ENCODE data around the gene TRMT2A. TPM values are rescaled to one million over a fixed set of nuclear protein-coding genes. Genes with fewer than 3 reads are reported as not detected.

Gene TRMT2A
- total RNA-seq, 1 donor from 2014 or later = 78.5 TPM

GRCh38 chr22:20064140-20064480 is 52.9 kb downstream of the TRMT2A start:
- DNase-seq (ENCODE audit: low spot score, unreplicated experiment) = no peak
- TF ChIP-seq CTCF (IDR thresholded peaks at IDR 0.05; ENCODE audit: unreplicated experiment) = no peak
- Mint-ChIP-seq H3K9me3 (ENCODE audit: low read depth) (no peaks in the 10 kb centered on the region), H3K27ac (no peak overlapping the region), H3K27me3 (no peaks in the 10 kb centered on the region), H3K4me3 (ENCODE audit: low read depth) (no peak overlapping the region), H3K4me1 (ENCODE audit: low read depth) (no peaks in the 10 kb centered on the region), H3K36me3 (ENCODE audit: insufficient read depth) (peaks cover 2% of the 10 kb centered on the region)

GRCh38 chr22:20063271-20064139 is 53.5 kb downstream of the TRMT2A start:
- H3K27me3 Mint-ChIP-seq = no peaks in the 10 kb centered on the region
- no peak overlapping the region for H3K4me3 Mint-ChIP-seq (ENCODE audit: low read depth)
- no peak overlapping the region for H3K27ac Mint-ChIP-seq
- H3K36me3 Mint-ChIP-seq (ENCODE audit: insufficient read depth) = peaks cover 2% of the 10 kb centered on the region
- TF ChIP-seq CTCF (IDR thresholded peaks at IDR 0.05; ENCODE audit: unreplicated experiment) = no peak
- H3K9me3 Mint-ChIP-seq (ENCODE audit: low read depth) = no peaks in the 10 kb centered on the region
- no peaks in the 10 kb centered on the region for H3K4me1 Mint-ChIP-seq (ENCODE audit: low read depth)
- DNase-seq (ENCODE audit: low spot score, unreplicated experiment) = no peak

- no peaks in the 10 kb centered on the region for H3K4me1 Mint-ChIP-seq (ENCODE audit: low read depth)
- no peak overlapping the region for H3K27ac Mint-ChIP-seq
- no peaks in the 10 kb centered on the region for H3K27me3 Mint-ChIP-seq
- no peak for DNase-seq (ENCODE audit: low spot score, unreplicated experiment)
- H3K4me3 Mint-ChIP-seq (ENCODE audit: low read depth) = no peak overlapping the region
- no peaks in the 10 kb centered on the region for H3K9me3 Mint-ChIP-seq (ENCODE audit: low read depth)
- TF ChIP-seq CTCF (IDR thresholded peaks at IDR 0.05; ENCODE audit: unreplicated experiment) = no peak
- H3K36me3 Mint-ChIP-seq (ENCODE audit: insufficient read depth) = peaks cover 5% of the 10 kb centered on the region
Measured at GRCh38 chr22:20062766-20063083, 54.3 kb downstream of the TRMT2A start.

GRCh38 chr22:20062043-20062765 is 54.8 kb downstream of the TRMT2A start:
- no peak for DNase-seq (ENCODE audit: low spot score, unreplicated experiment)
- no peak for TF ChIP-seq CTCF (IDR thresholded peaks at IDR 0.05; ENCODE audit: unreplicated experiment)
- H3K4me1 Mint-ChIP-seq (ENCODE audit: low read depth) = no peaks in the 10 kb centered on the region
- H3K27ac Mint-ChIP-seq = no peak overlapping the region
- no peak overlapping the region for H3K4me3 Mint-ChIP-seq (ENCODE audit: low read depth)
- H3K27me3 Mint-ChIP-seq = no peaks in the 10 kb centered on the region
- H3K36me3 Mint-ChIP-seq (ENCODE audit: insufficient read depth) = peaks cover 5% of the 10 kb centered on the region
- H3K9me3 Mint-ChIP-seq (ENCODE audit: low read depth) = no peaks in the 10 kb centered on the region

Small RNA genes within 50 kb of the gene (microRNA-seq; reads per million reads assigned to microRNA genes)
- gene MIR6816 (ENCODE audit: borderline number of aligned reads, unreplicated experiment) = not detected

Other genes with a start within 250 kb of the TRMT2A start
- 48.7 and 58.2 TPM in 2 replicates for gene COMT, start 175.5 kb downstream of the TRMT2A start, total RNA-seq
- gene TXNRD2, start 175.4 kb downstream of the TRMT2A start, total RNA-seq = 14.0 and 14.3 TPM in 2 replicates
- 95.3 and 101 TPM in 2 replicates for gene ARVCF, start 100.4 kb downstream of the TRMT2A start, total RNA-seq
- gene TANGO2, start 96.1 kb downstream of the TRMT2A start, total RNA-seq = 19.9 and 21.8 TPM in 2 replicates
- 75.8 and 79.8 TPM in 2 replicates for gene DGCR8, start 37.0 kb downstream of the TRMT2A start, total RNA-seq
- gene RANBP1, start 1.1 kb downstream of the TRMT2A start, total RNA-seq = 217 and 219 TPM in 2 replicates
- gene ZDHHC8, start 14.6 kb upstream of the TRMT2A start, total RNA-seq = 82.1 and 83.5 TPM in 2 replicates
- 3.3 and 4.0 TPM in 2 replicates for gene CCDC188, start 33.8 kb upstream of the TRMT2A start, total RNA-seq
- 30.8 and 36.0 TPM in 2 replicates for gene RTN4R, start 151.1 kb upstream of the TRMT2A start, total RNA-seq
- gene DGCR6L, start 202.8 kb upstream of the TRMT2A start, total RNA-seq = 37.2 and 41.0 TPM in 2 replicates